Fibroblast of skin of scalp (primary cell): ENCODE results near the gene SLC13A3.
A peak's percentile ranks its signal among the peaks of the same experiment; 100 is the strongest.

Experiments used
- DNase-seq: peaks from one replicate; pipeline ENCODE4 v3.0.0-alpha.2; 2013

SLC13A3 gene

GRCh38 chr20:46631874-46632446, 19.3 kb downstream of the SLC13A3 start:
- DNase-seq: no peak

DNA sequence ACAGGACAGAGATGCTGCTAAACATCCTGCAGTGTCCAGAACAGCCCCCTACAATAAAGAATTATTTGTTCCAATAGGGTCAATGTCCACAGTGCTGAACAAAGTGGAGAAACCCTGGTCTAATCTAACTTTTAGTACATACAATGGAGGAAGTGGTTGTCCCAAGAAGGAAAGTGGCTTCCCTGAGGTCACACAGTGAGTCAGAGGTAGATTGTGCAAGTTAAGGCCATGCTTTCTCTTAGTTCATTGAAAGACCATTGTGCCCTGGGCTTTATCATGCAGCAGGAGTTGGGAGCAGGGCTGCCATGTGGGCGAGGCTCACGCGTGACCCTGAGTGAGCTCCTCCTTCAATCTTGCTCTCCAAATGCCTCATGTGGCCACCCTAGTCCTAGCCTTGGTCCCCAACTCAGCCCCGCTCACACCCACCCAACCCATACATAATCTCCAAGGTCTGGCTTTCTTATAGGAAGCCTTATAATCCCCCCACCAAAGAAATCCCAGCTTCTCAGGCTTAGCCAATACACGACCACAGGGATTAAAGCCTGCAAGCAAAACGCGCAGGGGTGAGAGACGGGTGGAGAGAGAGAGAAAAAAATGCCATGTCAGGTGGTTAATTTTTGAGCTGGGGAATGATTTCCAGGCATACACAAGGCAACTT, 19.9 kb downstream of the SLC13A3 start:
- no peak for DNase-seq

DNA sequence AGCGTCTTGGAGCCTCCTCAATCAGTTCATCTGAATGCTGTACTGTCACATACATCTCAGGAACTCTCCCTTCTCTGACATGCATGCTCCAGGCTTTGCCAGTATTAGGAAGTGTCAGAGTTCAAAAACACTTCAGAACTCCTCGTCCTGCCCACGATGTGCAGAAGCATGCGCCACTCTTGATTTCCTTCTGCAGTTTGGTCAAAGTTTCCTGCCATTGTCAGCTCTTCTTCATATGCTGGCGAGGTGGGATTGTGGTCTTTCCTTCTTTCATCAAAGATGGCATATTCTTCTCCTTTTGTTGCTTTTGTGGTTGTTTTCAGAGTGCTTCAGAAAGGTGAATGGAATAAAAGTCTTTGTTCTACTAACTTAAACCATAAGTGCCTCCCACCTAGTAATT, 21.0 kb downstream of the SLC13A3 start:
- DNase-seq: no peak

DNA sequence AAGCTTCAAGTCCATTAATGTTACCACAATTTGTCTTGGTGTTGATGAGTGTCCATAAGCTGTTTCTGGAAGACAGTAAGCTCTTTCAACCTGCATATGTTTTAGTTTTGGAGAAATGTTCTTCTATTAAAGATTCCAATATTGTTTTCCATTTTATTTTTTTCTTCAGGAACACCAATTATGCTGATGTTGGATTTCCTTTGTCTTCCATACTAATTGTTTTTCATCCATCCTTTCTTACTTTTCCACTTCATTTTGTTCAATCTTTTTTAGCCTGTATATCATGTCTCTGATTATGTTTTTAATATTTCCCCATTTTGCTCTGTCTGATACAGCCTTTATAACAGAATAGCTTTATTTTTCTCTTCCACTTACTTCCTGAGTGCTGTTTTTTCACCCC, 21.9 kb downstream of the SLC13A3 start:
- DNase-seq: no peak

GRCh38 chr20:46627234-46627633, 24.0 kb downstream of the SLC13A3 start:
- DNase-seq: no peak

- no peak for DNase-seq
Observed at GRCh38 chr20:46626758-46627157, 24.5 kb downstream of the SLC13A3 start.

- no peak for DNase-seq
Observed at GRCh38 chr20:46625875-46626373, 25.3 kb downstream of the SLC13A3 start.

DNA sequence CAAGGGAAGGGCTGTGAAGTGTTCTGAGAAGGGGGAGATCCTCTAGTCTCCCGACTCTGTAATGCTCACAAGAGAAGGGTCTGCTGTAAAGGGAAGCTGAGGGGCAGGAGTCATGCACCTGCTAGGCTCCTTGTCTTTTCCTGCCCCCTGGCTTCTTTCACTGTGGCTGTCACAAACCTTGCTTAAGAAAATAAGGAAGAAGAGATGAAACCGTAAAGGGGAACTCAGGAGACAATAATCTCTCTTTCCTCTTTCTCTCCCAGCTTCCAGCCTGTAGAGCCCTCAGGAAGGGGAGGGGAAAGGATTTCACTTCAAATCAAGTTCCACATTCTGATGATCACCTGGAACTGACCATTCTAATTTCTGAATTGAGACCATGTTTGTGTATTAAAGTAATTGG, 26.3 kb downstream of the SLC13A3 start:
- no peak for DNase-seq

DNA sequence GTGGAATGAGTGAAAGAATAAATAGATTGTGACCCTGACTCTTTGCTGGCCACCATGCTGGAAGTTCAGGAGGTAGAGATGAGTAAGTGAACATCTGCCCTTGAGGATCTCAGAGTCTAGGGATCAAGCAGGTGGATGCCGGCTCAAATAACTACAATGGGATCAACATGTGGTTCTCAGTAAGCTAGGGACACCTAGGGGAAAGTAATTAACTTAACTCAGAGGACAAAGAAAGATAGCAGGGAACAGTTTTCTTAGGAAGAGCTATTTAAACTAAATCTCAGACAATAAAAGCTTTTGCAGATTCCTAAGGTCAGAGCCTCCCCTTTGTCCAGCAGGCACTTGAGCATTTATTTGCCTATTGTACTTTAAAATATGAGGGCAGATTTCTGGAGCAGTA, 29.1 kb downstream of the SLC13A3 start:
- no peak for DNase-seq

DNA sequence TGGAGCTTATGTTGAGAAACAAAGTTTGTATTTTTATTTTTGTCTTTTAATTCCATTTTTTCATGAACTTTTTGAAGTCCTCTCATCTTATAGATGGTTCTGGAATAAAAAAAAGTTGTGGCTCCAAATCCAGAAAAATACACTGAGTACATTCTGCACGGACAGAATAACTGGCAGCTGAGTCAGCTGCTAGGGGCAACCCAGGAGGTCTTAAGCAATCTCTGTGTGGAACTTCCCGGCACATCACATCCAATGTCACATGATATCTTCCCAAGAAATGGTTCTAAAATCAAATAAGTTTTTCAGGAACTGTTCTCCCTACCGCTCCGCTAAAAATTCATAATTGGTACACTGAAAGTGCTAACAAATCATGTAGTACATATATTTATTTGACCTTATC, 29.8 kb downstream of the SLC13A3 start:
- DNase-seq: peak; percentile 71

GRCh38 chr20:46619445-46619844, 31.8 kb downstream of the SLC13A3 start:
- DNase-seq: no peak

- DNase-seq: no peak
Observed at GRCh38 chr20:46618316-46619100, 32.8 kb downstream of the SLC13A3 start.

GRCh38 chr20:46614503-46614902, 36.8 kb downstream of the SLC13A3 start:
- DNase-seq: no peak

DNA sequence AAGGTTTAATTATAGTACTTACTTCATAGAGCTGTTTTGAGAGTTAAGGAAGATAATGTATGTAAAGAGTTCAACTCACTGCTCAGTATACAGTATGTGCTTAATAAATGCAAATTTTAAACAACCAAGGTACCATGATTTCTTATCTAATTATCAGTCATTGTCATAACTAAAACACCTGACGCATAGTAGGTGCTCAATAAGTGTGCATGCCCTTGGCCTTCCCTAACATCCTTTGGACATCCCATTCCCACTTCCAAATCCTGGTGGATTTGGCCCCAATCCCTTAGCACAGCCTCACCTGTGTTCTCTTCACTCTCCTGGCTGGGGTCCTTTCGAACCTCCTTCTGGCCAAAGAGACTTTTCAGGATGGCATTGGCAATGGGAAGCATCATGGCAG, 41.1 kb downstream of the SLC13A3 start:
- DNase-seq: no peak

- DNase-seq: no peak
Observed at GRCh38 chr20:46609043-46609442, 42.2 kb downstream of the SLC13A3 start.

GRCh38 chr20:46607849-46608497, 43.3 kb downstream of the SLC13A3 start:
- no peak for DNase-seq

- DNase-seq: no peak
Observed at GRCh38 chr20:46607191-46607848, 43.9 kb downstream of the SLC13A3 start.

DNA sequence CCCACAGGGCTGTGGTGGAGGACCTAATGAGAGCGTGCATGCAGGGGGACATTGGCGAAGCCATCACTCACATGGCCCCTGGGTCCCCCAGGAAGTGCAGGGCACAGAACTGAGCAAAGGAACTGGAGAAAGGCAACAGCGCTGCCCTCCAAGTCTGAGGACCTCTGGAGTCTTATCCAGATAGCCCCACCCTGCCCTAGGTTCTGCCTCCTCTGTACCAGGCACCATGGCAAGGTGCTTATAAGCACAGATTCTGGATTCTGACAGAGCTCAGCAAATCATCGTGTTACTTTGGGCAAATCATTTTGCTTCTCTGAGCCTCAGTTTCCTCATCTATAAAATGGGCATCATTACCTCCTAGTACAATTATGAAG, 44.5 kb downstream of the SLC13A3 start:
- DNase-seq: no peak

- DNase-seq: no peak
Observed at GRCh38 chr20:46605978-46606816, 45.1 kb downstream of the SLC13A3 start.

DNA sequence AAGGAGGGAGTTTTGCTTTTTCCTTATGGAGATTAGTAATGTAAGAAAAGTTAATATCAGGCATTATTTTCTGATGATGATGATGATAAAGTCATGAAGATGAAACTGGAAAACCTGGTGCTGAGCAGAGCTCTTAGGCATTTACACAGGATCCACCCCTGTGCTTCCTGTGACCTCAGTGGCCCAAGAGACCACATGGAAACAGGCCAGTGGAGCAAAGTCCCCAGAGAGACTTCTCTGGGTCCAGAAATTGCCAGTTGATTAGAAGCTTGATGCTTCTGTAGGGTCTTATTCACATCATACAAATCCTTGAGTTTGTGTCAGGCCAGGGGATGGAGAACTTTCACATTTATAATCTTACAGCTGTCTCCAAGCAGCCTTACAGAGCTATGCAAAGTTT, 46.1 kb downstream of the SLC13A3 start:
- DNase-seq: no peak

DNA sequence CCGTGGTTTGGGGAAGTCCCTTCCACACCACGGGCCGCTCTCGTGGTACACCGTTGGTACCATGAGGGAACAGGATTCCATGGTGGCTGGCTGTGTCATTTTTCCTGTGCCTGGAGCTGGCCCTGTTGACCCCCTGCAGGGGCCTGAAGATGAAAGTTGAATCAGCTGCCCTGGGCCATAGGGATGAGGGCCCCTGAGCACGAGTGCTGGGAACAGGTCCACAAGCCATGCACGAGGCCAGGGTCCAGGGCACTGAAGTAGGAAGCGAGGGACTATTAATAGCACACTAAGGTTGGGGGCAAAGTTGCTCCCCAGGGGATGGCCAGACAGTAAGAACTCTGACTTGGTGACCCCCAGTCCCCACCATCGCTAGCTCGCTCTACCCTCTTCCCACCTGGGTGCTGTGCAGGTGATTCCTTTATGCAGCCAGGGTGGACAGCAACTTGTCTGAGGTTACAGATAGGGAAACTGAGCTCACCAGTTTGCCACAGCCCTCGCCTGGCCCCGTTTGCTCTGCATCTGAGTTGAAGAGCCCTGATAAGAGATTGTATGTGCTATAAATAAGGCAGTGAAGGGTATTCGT, 46.6 kb downstream of the SLC13A3 start:
- DNase-seq: no peak
